Prostate gland (tissue), 2 donors: ENCODE results near the gene CHRNE. TPM values are rescaled to one million over a fixed set of nuclear protein-coding genes. Genes with fewer than 3 reads are reported as not detected.
"Not testable (repeated sequence)": the region's sequence is repeated elsewhere in the genome, so short reads cannot be mapped to it uniquely, and the experiment has no call there.

Source experiments
- DNase-seq: peaks from one replicate; pipeline ENCODE4 v3.0.0-alpha.2; 2019; ENCODE audit warnings: low spot score
- H3K27ac ChIP-seq, 2 donors: fragments of 200-600 bp; sonication (generic); 2 replicates each; pipeline ENCODE4 v1.5.1; 2017 to 2019
- H3K27me3 ChIP-seq: fragments of 200-600 bp; sonication (generic); replicated peaks from 2 replicates; pipeline ENCODE4 v1.5.1; 2019; ENCODE audit not compliant: insufficient read depth
- H3K36me3 ChIP-seq, 2 donors: fragments of 200-600 bp; sonication (generic); 1 replicate in 1 of 2; 2 replicates in 1 of 2; pipeline versions ENCODE4 v1.5.1 to v1.8.1; 2017 to 2019
- H3K4me1 ChIP-seq: fragments of 200-600 bp; sonication (generic); replicated peaks from 2 replicates; pipeline ENCODE4 v1.5.1; 2019
- H3K4me3 ChIP-seq, 2 donors: fragments of 200-600 bp; sonication (generic); 2 replicates each; pipeline ENCODE4 v1.5.1; 2017 to 2019
- H3K9me3 ChIP-seq: fragments of 200-600 bp; sonication (generic); 2 replicates; pipeline ENCODE4 v1.5.1; 2017
- CTCF ChIP-seq, 4 experiments: fragments of 200-600 bp in 2 of 4; fragments of 450-650 bp in 2 of 4; sonication (generic) in 2 of 4; IDR thresholded peaks; 1 replicate in 3 of 4; 2 replicates in 1 of 4; pipeline ENCODE4 v1.5.1; 2016 to 2019; ENCODE audit warnings: antibody characterized with exemption in 4 of 4, mild to moderate bottlenecking in 2 of 4, moderate library complexity in 2 of 4
- POLR2A ChIP-seq: fragments of 450-650 bp; IDR thresholded peaks from one replicate; pipeline ENCODE4 v1.6.1; 2016; ENCODE audit warnings: antibody characterized with exemption, mild to moderate bottlenecking
- POLR2AphosphoS5 ChIP-seq: sonication (generic); formaldehyde crosslinking; IDR thresholded peaks from one replicate; pipeline ENCODE4 v1.6.1; 2017; ENCODE audit warnings: antibody characterized with exemption
- WGBS: methylation state at CpG from one replicate; pipeline ENCODE4 v1.1.5; 2018; 5-methylcytosine and 5-hydroxymethylcytosine counted together
- intact Hi-C: fragments of 100-400 bp; cut with DNase I; formaldehyde crosslinking; loops from one replicate; pipeline ENCODE4 v1.14.2; 2022
- total RNA-seq, 2 donors: library from RNA; depleted of rRNA; stranded (reverse); fragments of >200 nt; gene quantifications; one replicate each; pipeline ENCODE4 v1.1.0, GENCODE V29; 2016

Gene CHRNE
- total RNA-seq, 2 donors from 2014 or later = 0.64 to 1.0 TPM

- Histone ChIP-seq H3K27ac (no peak overlapping the region), H3K4me1 (no peaks in the 10 kb centered on the region), H3K36me3 (no peaks in the 10 kb centered on the region), H3K9me3 (no peaks in the 10 kb centered on the region), H3K4me3 (no peak overlapping the region), H3K27me3 (no peaks in the 10 kb centered on the region)
- intact Hi-C loops = no loop called here
- TF ChIP-seq CTCF (IDR thresholded peaks at IDR 0.05) (no peak), POLR2AphosphoS5 (no peak), POLR2A (no peak)
- 75% methylated on average over 2 of the region's 2 CpGs for WGBS
- DNase-seq = no peak
These were observed 32.0 kb downstream of the CHRNE start for GRCh38 chr17:4870855-4871254.

GRCh38 chr17:4869058-4869998 is 33.6 kb downstream of the CHRNE start:
- H3K36me3 ChIP-seq, DNase-seq, H3K27ac ChIP-seq, H3K4me3 ChIP-seq, H3K27me3 ChIP-seq, H3K9me3 ChIP-seq, H3K4me1 ChIP-seq, intact Hi-C loops: not testable (repeated sequence)
- 96% methylated on average over 22 of the region's 22 CpGs for WGBS

GRCh38 chr17:4867535-4867934 is 35.4 kb downstream of the CHRNE start:
- H3K27ac ChIP-seq, DNase-seq, intact Hi-C loops, H3K4me3 ChIP-seq, H3K4me1 ChIP-seq, H3K9me3 ChIP-seq, H3K27me3 ChIP-seq, H3K36me3 ChIP-seq: not testable (repeated sequence)
- WGBS = 91% methylated on average over 5 of the region's 5 CpGs

GRCh38 chr17:4863321-4863720 is 39.6 kb downstream of the CHRNE start:
- intact Hi-C loops = no loop called here
- DNase-seq = no peak

GRCh38 chr17:4862720-4863119 is 40.2 kb downstream of the CHRNE start:
- 89% methylated on average over 4 of the region's 4 CpGs for WGBS
- DNase-seq = no peak
- Histone ChIP-seq H3K4me1 (no peaks in the 10 kb centered on the region), H3K27ac (no peak overlapping the region), H3K9me3 (no peaks in the 10 kb centered on the region), H3K4me3 (no peak overlapping the region), H3K36me3 (no peaks in the 10 kb centered on the region), H3K27me3 (no peaks in the 10 kb centered on the region)
- no peak for TF ChIP-seq POLR2A
- TF ChIP-seq CTCF (IDR thresholded peaks at IDR 0.05) = no peak
- TF ChIP-seq POLR2AphosphoS5 = no peak
- intact Hi-C loops = no loop called here

More at GRCh38 chr17:4863321-4863720, 39.6 kb downstream of the CHRNE start:
- TF ChIP-seq CTCF (IDR thresholded peaks at IDR 0.05) (no peak), POLR2A (no peak), POLR2AphosphoS5 (no peak)
- H3K27me3 ChIP-seq = no peaks in the 10 kb centered on the region
- H3K9me3 ChIP-seq = no peaks in the 10 kb centered on the region
- no peak overlapping the region for H3K27ac ChIP-seq
- 95% methylated on average over 1 of the region's 1 CpG for WGBS
- H3K4me1 ChIP-seq = no peaks in the 10 kb centered on the region
- no peaks in the 10 kb centered on the region for H3K36me3 ChIP-seq
- no peak overlapping the region for H3K4me3 ChIP-seq

- Histone ChIP-seq H3K9me3 (no peaks in the 10 kb centered on the region), H3K27me3 (no peaks in the 10 kb centered on the region), H3K4me1 (no peaks in the 10 kb centered on the region), H3K36me3 (no peaks in the 10 kb centered on the region), H3K27ac (peak overlapping the region in 1 of 2 donors; percentile 31), H3K4me3 (no peak overlapping the region)
- WGBS = 86% methylated on average over 16 of the region's 16 CpGs
- TF ChIP-seq POLR2AphosphoS5 (no peak), CTCF (IDR thresholded peaks at IDR 0.05) (no peak), POLR2A (no peak)
- intact Hi-C loops = no loop called here
- no peak for DNase-seq
These were observed 41.8 kb downstream of the CHRNE start for GRCh38 chr17:4861052-4861451.
